ENCODE measurements around the gene GRK5.

DNA sequence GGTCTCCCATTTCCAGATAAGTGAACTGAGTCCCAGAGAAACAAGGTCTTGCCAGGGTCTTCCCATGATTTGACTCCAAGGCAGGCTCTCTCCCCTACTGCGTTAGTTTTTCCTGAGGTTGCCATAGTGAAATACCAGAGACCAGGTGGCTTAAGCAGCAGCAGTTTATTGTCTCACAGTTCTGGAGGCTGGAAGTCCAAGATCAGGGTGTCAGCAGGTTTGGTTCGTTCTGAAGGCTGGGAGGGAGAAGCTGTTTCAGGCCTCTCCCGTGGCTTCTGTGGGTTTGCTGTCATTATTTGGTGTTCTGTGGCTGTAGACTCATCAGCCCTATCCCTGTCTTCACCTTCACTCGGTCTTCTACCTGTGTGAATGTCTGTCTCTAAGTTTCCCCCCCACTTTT lies 129.9 kb downstream of the GRK5 start:
- TF ChIP-seq FOXK2 (IDR thresholded peaks at IDR 0.05) (no peak), SP1 (IDR thresholded peaks at IDR 0.05) (no peak), BHLHE40 (IDR thresholded peaks at IDR 0.05; ENCODE audit: borderline replicate concordance) (no peak), NFRKB (IDR thresholded peaks at IDR 0.05) (no peak), ZNF384 (IDR thresholded peaks at IDR 0.05) (no peak), SUZ12 (IDR thresholded peaks at IDR 0.05) (no peak), FOXM1 (IDR thresholded peaks at IDR 0.05; ENCODE audit: borderline replicate concordance) (no peak), ARNT (IDR thresholded peaks at IDR 0.05) (no peak), TARDBP (IDR thresholded peaks at IDR 0.05) (no peak), ELF4 (IDR thresholded peaks at IDR 0.05) (no peak), CTBP1 (IDR thresholded peaks at IDR 0.05; ENCODE audit: borderline replicate concordance) (no peak), L3MBTL2 (conservative IDR thresholded peaks at IDR 0.05) (no peak)
- TF ChIP-seq, protein P1, sequence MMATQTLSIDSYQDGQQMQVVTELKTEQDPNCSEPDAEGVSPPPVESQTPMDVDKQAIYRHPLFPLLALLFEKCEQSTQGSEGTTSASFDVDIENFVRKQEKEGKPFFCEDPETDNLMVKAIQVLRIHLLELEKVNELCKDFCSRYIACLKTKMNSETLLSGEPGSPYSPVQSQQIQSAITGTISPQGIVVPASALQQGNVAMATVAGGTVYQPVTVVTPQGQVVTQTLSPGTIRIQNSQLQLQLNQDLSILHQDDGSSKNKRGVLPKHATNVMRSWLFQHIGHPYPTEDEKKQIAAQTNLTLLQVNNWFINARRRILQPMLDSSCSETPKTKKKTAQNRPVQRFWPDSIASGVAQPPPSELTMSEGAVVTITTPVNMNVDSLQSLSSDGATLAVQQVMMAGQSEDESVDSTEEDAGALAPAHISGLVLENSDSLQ (IDR thresholded peaks at IDR 0.05), result no peak

All from HEK293T (cell line).